GM19043 (cell line): Measurements from ENCODE around the gene MATR3.
"Not testable (repeated sequence)": the region's sequence is repeated elsewhere in the genome, so short reads cannot be mapped to it uniquely, and the experiment has no call there.

ENCODE experiments used
- ATAC-seq: cut with Tn5 transposase; IDR thresholded peaks from one replicate; pipeline ENCODE4 v1.9.1; 2021; ENCODE audit warnings: low read depth; ENCODE audit not compliant: unreplicated experiment

The MATR3 gene, protein sequence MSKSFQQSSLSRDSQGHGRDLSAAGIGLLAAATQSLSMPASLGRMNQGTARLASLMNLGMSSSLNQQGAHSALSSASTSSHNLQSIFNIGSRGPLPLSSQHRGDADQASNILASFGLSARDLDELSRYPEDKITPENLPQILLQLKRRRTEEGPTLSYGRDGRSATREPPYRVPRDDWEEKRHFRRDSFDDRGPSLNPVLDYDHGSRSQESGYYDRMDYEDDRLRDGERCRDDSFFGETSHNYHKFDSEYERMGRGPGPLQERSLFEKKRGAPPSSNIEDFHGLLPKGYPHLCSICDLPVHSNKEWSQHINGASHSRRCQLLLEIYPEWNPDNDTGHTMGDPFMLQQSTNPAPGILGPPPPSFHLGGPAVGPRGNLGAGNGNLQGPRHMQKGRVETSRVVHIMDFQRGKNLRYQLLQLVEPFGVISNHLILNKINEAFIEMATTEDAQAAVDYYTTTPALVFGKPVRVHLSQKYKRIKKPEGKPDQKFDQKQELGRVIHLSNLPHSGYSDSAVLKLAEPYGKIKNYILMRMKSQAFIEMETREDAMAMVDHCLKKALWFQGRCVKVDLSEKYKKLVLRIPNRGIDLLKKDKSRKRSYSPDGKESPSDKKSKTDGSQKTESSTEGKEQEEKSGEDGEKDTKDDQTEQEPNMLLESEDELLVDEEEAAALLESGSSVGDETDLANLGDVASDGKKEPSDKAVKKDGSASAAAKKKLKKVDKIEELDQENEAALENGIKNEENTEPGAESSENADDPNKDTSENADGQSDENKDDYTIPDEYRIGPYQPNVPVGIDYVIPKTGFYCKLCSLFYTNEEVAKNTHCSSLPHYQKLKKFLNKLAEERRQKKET

DNA sequence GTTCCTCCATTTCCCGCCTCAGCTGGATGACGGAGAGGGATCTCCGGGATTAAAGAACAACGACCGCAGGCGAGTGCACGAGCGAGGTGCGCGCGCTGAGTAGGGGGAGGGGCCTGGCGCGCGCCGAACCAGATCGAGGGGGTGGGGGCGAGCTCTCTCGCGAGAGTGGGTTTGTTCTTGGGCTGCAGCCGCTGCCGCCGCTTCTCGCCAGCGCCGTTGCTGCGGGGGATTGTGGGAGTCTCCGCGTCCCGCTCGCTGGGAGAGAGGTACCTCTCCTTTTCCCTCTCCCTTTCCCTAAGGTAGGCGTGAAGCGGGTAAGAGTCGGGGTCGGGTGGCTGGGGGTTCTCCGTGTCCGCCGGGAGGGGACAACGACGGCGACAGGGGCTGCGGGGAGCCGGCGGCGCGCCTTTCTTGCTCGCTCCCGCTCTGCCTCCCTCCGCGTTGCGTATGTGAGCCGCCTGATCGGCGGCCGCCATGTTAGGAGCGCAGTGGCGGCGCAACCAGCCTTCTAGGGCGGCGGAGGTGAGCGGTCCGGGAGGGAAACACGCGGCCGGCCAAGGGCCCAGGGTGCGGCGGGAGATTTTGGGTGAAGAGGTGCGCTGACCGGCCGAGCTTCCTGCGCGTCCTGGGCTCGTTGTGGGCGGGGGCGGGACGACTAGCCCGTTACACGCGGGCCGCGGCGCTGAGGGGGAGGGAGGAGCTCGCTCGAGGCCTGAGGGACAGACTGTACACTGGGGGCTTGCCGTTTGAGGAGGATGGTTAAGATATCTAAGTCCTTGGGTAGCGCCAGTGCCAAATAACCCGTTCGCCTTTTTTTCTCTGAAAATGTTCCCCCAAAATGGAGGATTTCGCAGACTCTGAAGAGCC lies at the start of gene MATR3:
TSS of gene MATR3 (plus strand) at position 234 of the 867 bp plus-strand sequence. CDS start 13,676 bp downstream, outside the sequence.
- ATAC-seq, result peak; percentile 69

DNA sequence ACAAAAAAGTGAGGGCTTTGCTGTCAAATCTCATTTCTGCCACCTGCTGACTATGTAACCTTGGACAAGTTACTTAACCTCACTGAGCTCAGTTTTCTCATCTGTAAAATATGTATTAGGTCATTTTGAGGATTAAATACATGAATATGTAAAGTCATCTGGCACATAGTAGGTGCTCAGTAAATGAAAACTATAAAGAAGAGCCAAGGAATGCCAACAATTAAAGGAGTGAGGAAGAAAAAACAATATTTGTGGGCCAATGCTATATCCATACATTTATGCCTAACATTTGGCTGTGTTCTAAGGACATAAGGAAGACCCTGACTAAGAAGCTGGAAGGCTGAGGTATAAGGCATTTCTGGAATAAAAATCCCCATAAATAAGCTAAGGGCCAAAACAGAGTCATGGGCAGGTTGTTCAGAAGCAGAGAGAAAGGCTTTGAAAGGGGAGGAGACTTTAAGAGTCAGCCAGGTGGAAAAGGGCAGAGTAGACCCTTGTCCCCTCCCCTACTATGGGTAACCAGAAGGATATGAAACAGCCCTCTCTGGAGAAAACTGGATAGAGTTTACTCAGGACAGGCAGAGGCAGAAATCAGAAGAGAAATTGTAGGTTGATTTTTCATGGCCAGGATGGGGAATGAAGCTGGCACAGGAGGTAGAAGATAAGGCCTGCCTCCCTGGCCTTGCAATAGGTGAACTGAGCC lies 47.8 kb upstream of the MATR3 start:
- ATAC-seq, result no peak

DNA sequence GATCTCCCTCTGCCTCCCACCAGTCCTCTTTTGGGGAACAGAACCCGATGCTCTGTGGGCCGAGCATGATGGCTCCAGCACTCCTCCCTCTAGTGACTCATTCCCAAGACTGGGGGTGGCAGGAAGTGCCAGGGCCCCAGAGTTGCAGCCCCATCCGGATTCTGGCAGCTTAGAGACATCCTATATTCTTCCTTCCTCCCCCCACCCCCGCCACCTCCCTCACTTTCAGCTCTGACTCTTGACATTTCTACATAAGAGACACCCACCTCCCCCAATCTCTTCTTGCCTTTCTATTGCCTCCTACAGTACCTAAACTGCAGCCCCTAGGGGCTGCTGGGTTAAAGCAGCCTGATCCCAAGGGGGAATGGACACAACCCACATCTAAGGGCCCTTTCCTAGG lies 47.1 kb upstream of the MATR3 start:
- ATAC-seq, result no peak

DNA sequence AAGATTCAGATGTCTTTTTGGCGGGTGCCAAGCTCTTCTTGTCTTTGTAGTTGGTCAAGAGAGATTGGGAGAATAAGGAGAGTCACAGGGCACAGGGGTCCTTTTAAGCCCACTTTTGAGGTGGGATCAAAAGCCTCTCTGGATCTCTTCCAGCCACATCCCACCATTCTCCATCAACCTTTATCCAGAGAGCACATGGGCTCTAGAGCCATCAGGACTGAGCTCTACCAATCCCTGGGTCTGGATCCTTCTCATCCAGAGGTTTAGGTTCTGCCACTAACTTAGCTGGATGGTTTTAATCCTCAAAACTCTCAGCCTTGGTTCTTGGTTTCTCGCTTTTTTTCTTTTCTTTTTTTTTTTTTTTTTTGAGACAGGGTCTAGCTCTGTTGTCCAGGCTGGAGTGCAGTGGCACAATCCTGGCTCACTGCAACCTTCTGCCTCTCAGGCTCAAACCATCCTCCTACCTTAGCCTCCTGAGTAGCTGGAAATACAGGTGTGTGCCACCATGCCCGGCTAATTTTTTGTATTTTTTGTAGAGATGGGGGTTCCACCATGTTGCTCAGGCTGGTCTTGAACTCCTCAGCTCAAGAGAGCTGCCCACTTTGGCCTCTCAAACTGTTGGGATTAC lies 44.6 kb upstream of the MATR3 start:
- ATAC-seq, result no peak

DNA sequence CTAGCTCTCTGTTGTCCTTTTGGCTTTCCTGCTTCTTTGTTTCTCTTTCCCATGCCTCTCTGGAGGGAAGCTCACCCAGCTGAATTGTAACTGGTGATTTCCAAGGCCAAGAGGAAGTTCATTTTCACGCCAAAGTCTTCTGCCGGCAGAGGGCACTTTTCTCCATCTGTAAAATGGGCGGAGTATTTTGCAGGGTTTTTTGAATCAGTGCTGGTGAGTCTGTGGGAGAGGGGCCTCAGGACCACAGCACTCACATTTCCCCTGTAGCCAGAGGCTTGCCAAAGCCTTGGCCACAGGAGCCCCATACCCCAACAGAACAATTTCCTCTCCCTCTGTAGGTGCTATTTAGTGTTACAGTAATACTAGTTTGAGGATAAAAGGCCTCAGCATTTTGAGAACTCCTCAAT lies 42.3 kb upstream of the MATR3 start:
- no peak for ATAC-seq

DNA sequence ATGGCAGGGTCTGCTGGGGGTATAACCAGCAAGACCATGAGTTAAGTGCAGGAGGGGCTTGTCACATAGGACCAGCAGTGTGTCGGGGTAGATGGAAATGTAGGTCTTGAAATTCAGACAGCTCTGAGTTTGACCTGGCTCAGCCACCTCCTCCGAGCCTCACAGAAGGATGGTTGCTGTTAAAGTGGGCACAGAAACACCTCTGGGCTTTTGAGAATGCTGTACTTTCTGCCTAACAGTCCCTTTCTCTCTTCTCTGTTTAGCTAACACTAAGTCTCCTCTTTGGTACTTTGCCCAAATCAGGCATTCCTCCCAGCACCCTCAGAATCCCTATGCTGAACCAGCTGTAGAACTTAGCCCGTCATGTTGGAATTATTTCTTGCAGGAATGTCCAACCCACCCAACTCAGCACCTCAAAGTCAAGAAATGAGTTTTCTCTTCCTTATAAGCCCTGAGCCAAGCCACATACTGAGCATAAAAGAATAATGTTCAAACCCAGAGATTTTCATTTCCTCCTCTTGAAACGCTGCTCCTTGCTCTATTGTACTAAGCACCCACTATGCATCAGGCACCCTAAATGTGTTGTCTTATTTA lies 41.7 kb upstream of the MATR3 start:
- ATAC-seq, result no peak

DNA sequence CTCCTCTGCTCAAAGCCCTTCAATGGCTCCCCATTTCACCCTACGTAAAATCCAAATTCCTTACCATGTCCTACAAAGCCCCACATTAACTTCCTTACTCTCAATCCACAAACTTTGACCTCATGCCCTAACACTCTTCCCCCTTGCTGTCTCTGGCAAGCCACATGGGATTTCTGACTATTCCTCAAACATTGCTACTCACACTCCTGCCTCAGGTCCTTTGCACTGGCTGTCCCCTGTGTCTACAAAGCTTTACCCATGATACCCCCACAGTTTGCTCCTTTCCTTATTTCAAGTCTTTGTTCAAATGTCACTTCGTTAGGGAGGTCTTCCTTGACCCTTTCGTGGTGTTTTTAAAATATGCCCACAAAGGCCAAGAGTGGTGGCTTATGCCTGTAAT lies 40.4 kb upstream of the MATR3 start:
- no peak for ATAC-seq

DNA sequence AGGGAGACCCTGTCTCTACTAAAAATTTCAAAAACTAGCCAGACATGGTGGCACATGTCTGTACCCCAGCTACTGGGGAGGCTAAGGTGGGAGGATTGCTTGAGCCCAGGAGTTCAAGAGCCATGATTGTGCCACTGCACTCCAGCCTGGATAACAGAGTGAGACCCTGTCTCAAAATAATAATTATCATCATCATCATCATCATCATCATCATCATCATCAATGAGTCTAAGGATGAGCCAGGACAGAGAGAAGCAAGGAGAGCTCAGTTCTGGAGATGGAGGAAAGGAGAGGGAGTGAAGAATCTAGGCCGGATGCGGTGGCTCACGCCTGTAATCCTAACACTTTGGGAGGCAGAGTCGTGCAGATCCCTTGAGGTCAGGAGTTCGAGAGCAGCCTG lies 36.7 kb upstream of the MATR3 start:
- no peak for ATAC-seq

DNA sequence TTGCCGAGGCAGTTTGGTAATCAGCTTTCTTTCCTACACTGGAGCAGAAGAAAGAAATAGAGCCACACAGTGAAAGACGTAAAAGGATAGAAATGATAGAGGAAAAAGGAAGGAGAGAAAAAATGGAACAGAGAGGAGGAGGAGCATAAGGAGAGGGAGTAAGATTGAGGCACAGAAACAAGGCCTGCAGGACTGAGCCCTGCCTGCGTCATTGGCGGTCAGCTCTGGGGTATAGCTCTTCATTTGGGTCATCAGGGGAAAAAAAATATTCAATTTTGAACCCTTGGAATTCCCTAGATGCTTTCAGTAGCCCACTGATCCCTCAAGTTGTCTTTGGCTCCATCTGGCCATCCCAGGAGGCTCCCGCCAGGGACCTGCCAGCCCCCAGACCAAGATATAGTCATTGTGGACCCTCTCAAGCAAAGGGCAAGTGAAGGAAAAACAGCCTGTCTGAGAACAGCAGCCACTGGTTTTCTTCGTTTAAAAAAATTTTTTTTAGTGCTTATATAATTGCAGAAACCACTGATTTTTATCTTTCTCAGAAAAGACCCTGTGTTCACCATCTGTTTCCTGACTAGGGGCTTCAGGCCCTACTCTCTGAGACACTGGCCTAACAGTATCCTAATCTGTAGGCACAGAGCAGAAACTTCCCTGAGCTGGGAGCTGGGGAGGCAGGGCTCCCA lies 31.3 kb upstream of the MATR3 start:
- no peak for ATAC-seq

DNA sequence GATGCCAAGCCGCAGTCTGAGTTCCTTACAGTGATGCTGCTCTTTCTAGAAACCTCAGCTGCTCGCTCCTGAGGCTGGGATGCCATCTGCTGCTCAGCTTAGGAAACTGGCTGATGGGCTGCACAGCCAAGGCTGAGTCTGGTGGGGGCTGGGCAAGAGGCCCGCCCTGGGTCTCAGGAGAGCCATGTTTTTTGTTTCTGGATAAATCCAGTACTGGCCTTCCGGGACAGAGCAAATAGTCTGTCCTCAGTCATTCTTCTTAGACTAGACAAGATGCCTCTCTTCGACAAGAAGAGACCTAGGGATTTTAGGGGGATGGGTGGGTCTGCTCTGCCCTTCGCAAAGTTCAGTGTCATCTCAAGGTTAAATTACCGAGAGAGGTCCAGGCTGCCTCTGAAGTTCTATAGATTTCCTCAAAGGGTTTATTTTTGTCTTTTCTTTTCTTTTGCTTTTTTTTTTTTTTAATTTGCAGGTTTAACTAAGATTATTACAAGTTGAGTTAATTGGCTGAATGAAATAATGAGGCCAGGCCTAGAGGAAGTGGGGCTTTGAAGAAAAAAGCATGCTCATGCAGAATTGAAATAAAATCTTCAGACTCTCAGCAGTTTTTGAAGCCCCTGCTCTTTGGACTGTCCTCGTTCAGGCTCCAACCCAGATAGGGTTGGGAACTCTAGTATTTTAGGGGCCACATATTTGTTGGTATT lies 30.6 kb upstream of the MATR3 start:
- peak; percentile 61 for ATAC-seq

DNA sequence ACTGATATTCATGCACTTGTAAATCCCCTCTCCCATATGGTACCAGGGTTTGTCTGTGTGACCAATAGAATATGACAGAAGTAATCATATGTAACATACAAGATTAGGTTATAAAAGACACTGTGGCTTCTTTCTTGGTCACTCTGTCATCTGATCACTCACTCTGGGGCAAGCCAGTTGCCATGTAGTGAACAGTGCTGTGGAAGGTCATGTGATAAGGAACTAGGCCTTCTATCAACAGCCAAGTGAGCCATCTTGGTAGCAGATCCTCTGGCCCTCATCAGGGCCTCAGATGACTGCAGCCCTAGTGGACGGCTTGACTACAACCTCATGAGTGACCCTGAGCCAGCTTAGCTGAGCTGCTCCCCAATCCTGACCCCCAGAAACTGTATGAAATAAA lies 30.0 kb upstream of the MATR3 start:
- ATAC-seq, result no peak

DNA sequence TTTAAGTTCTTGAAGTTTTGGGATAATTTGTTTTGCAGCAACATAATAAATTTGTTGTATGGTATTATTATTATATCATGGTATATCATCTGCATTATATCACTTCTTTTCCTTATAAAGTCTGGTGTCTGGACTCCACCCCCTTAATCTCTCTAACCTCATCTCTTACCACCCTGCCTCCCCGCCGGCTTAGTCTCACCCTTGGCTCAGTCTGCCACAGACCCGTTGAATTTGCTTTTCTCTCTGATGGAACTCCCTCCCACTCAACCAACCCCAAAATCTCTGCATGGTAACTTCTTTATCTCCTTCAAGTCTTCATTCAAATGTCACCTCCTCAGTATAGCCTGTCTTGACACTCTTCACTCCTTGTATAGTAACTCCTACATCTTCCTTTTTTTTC lies 29.6 kb upstream of the MATR3 start:
- no peak for ATAC-seq

DNA sequence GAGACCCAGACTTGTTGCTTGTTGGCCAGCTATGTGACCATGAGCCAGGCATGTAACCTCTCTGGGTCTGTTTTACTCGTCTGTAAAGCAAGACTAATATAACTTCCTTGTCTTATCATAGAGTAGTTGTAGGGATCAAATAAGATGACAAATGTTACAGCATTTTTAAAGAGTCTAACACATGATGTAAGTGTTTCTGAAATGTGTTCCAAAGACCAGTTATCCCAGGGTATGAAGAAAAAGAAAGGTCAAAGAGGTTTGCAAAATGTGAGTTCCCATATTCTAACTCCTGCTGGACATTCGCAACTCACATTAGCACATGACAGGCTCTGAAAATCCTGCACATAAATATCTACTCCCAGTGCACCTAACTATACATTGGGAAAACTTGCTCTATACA lies 28.5 kb upstream of the MATR3 start:
- ATAC-seq, result no peak

DNA sequence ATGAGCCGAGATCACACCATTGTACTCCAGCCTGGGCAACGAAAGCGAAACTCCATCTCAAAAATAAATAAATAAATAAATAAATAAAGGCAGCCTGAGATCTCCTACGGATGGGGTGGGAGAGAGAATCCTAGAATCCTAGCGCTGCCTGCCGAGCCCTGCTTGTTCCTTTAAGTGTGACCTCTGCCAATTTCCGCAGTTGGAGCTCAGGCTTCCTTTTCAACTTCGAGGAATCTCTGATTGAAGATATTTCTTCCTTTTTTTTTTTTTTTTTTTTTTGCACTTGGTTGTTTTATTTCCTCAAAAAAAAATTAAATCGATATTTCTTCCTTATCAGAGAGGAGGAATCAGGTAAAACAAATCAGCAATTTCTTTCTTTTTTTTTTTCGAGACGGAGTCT lies 27.3 kb upstream of the MATR3 start:
- no peak for ATAC-seq

DNA sequence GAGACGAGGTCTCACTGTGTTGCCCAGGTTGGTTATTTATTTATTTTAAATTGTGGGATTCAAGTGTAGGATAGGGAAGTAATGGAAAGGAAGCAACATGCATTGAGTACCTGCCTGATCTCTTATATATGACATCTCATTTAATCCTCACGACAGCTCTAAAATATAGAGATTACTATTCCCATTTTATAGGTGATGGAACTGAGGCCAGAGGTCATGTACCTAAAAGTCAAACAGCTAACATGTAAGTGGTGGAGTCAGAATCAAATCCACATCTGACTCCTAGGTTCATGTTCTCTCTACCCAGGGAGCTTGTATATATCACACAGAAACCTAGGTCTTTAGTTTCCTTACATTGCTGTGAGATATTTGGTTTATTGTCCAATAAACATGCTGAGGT lies 26.1 kb upstream of the MATR3 start:
- no peak for ATAC-seq

DNA sequence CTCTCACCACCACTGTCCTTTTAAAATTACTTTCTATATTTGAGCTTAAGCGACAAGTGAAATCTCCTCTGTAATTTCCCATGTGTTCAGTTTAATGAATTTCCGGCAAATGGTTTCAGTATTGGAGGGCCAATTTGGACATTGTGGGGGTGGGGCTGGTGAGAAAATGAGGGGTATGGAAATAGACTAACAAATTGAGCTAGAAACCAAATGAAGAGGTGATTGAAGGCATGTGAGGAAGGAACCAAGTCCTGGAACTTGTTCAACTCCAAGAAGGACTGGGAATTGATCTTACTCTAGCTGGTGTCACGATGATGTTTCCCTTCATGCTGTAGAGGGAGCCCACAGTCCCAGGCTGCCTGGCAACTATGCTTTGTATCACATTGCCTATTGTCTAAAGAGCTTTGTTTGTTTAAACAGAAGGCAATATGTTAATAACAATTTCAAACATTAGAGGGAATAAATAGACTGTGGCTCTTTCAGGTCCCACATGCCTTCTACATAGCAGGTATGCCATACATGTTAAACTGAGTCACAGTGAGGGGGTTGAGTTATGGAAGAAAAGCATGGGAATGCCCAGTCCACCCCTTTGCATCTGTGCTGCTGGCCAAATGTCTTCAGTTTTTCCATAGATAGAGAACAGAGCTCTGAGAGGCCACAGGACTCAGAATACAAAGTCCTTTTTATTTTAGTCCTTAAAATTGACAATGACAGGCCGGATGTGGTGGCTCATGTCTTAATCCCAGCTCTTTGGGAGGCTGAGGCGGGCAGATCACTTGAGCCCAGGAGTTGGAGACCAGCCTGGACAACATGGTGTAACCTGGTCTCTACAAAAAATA lies 25.0 kb upstream of the MATR3 start:
- ATAC-seq, result no peak

DNA sequence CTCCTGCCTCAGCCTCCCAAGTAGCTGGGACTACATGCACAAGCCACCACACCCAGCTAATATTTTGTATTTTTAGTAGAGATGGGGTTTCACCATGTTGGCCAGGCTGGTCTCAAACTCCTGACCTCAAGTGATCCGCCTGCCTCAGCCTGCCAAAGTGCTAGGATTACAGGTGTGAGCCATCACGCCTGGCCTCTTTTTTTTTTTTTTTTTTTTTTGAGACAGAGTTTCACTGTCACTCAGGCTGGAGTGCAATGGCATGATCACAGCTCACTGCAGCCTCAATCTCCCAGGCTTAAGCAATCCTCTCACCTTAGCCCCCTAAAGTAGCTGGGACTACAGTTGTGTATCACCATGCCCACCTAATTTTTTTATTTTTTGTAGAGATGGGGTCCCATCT lies 22.8 kb upstream of the MATR3 start:
- ATAC-seq, result not testable (repeated sequence)
